H9 (cell line): Measurements from ENCODE around the gene ANKK1. TPM values are rescaled to one million over a fixed set of nuclear protein-coding genes. Genes with fewer than 3 reads are reported as not detected.

Experiments
- DNase-seq: peaks from one replicate; pipeline ENCODE4 v3.0.0-alpha.2; 2017
- H2AFZ ChIP-seq: one replicate; pipeline ENCODE4 v1.6.1; 2013; ENCODE audit warnings: mild to moderate bottlenecking, low read length, control low read depth, moderate library complexity
- H2AK5ac ChIP-seq: 2 replicates; pipeline ENCODE4 v1.6.1; 2013; ENCODE audit warnings: low read length, control low read depth, mixed read lengths; ENCODE audit not compliant: insufficient read length
- H2BK120ac ChIP-seq: one replicate; pipeline ENCODE4 v1.6.1; 2013; ENCODE audit warnings: low read depth, mild to moderate bottlenecking, low read length, control low read depth, inconsistent platforms; ENCODE audit not compliant: poor library complexity, severe bottlenecking
- H2BK12ac ChIP-seq: 2 replicates; pipeline ENCODE4 v1.6.1; 2013; ENCODE audit warnings: low read length, control low read depth, mixed read lengths, low read depth; ENCODE audit not compliant: insufficient read length
- H2BK15ac ChIP-seq: 2 replicates; pipeline ENCODE4 v1.6.1; 2013; ENCODE audit warnings: low read depth, low read length, control low read depth
- H2BK20ac ChIP-seq: one replicate; pipeline ENCODE4 v1.6.1; 2013; ENCODE audit warnings: low read depth, mild to moderate bottlenecking, low read length, control low read depth, inconsistent platforms; ENCODE audit not compliant: poor library complexity, severe bottlenecking
- H2BK5ac ChIP-seq: 2 replicates; pipeline ENCODE4 v1.6.1; 2013; ENCODE audit warnings: low read length, control low read depth, mixed read lengths; ENCODE audit not compliant: insufficient read length
- H3K14ac ChIP-seq: 2 replicates; pipeline ENCODE4 v1.6.1; 2013; ENCODE audit warnings: low read length, control low read depth; ENCODE audit not compliant: insufficient read depth
- H3K18ac ChIP-seq: 2 replicates; pipeline ENCODE4 v1.6.1; 2013; ENCODE audit warnings: low read depth, mild to moderate bottlenecking, mixed read lengths, low read length, control low read depth; ENCODE audit not compliant: insufficient read length
- H3K23ac ChIP-seq: 2 replicates; pipeline ENCODE4 v1.6.1; 2013; ENCODE audit warnings: low read length, control low read depth, mixed read lengths, low read depth; ENCODE audit not compliant: insufficient read length
- H3K23me2 ChIP-seq: 2 replicates; pipeline ENCODE4 v1.6.1; 2013; ENCODE audit warnings: low read depth, mild to moderate bottlenecking, mixed read lengths, low read length, control low read depth; ENCODE audit not compliant: insufficient read length, poor library complexity, severe bottlenecking
- H3K27ac ChIP-seq: 2 replicates; pipeline ENCODE4 v1.5.1; 2013; ENCODE audit warnings: low read length, control low read depth, mixed read lengths, low read depth; ENCODE audit not compliant: insufficient read length
- H3K27me3 ChIP-seq: 2 replicates; pipeline ENCODE4 v1.6.1; 2013; ENCODE audit warnings: low read length, control low read depth, inconsistent platforms; ENCODE audit not compliant: insufficient read depth
- H3K4ac ChIP-seq: 2 replicates; pipeline ENCODE4 v1.6.1; 2013; ENCODE audit warnings: low read depth, mild to moderate bottlenecking, control low read depth, inconsistent platforms, low read length, moderate library complexity
- H3K4me1 ChIP-seq: 2 replicates; pipeline ENCODE4 v1.6.1; 2013; ENCODE audit warnings: low read length, control low read depth, inconsistent platforms; ENCODE audit not compliant: insufficient read depth
- H3K4me2 ChIP-seq: 2 replicates; pipeline ENCODE4 v1.6.1; 2013; ENCODE audit warnings: low read length, control low read depth, mixed read lengths; ENCODE audit not compliant: insufficient read length, insufficient read depth
- H3K56ac ChIP-seq: 2 replicates; pipeline ENCODE4 v1.6.1; 2013; ENCODE audit warnings: low read depth, mild to moderate bottlenecking, mixed read lengths, low read length, control low read depth; ENCODE audit not compliant: insufficient read length
- H3K79me1 ChIP-seq: 2 replicates; pipeline ENCODE4 v1.6.1; 2013; ENCODE audit warnings: low read depth, mild to moderate bottlenecking, moderate library complexity, low read length, control low read depth, inconsistent platforms; ENCODE audit not compliant: insufficient read depth, poor library complexity, severe bottlenecking
- H3K79me2 ChIP-seq: 2 replicates; pipeline ENCODE4 v1.6.1; 2013; ENCODE audit warnings: low read length, control low read depth, inconsistent platforms; ENCODE audit not compliant: insufficient read depth
- H3K9ac ChIP-seq: 2 replicates; pipeline ENCODE4 v1.6.1; 2013; ENCODE audit warnings: low read length, control low read depth, mixed read lengths; ENCODE audit not compliant: insufficient read length; ENCODE audit errors: extremely low read depth
- H3K9me3 ChIP-seq: one replicate; pipeline ENCODE4 v1.6.1; 2013; ENCODE audit warnings: low read depth, low read length, inconsistent platforms; ENCODE audit not compliant: control insufficient read depth
- H3T11ph ChIP-seq: one replicate; pipeline ENCODE4 v1.6.1; 2013; ENCODE audit warnings: mild to moderate bottlenecking, low read length, control low read depth, inconsistent platforms
- H4K20me1 ChIP-seq: one replicate; pipeline ENCODE4 v1.6.1; 2013; ENCODE audit not compliant: control insufficient read depth, insufficient read length, insufficient read depth
- H4K5ac ChIP-seq: 2 replicates; pipeline ENCODE4 v1.6.1; 2013; ENCODE audit warnings: low read depth, mild to moderate bottlenecking, mixed read lengths, low read length, control low read depth; ENCODE audit not compliant: insufficient read length
- H4K8ac ChIP-seq: replicated peaks from 2 replicates; pipeline ENCODE4 v1.6.1; 2013; ENCODE audit warnings: low read length, control low read depth, mixed read lengths, low read depth; ENCODE audit not compliant: insufficient read length
- H4K91ac ChIP-seq: 2 replicates; pipeline ENCODE4 v1.6.1; 2013; ENCODE audit warnings: low read depth, mild to moderate bottlenecking, moderate library complexity, mixed read lengths, low read length, control low read depth; ENCODE audit not compliant: insufficient read length
- H3K27ac Mint-ChIP-seq, 3 experiments: 2 replicates in 2 of 3; 3 replicates in 1 of 3; pipeline ENCODE4 v1.8.0; 2020 to 2021; ENCODE audit warnings: mixed read lengths in 3 of 3, mild to moderate bottlenecking in 1 of 3, moderate library complexity in 1 of 3
- H3K27me3 Mint-ChIP-seq: 2 replicates; pipeline ENCODE4 v1.8.0; 2021; ENCODE audit warnings: low read depth, mild to moderate bottlenecking, moderate library complexity, mixed read lengths
- H3K36me3 Mint-ChIP-seq, 3 experiments: 2 replicates in 2 of 3; 3 replicates in 1 of 3; pipeline ENCODE4 v1.8.0; 2020 to 2021; ENCODE audit warnings: low read depth in 3 of 3, mixed read lengths in 3 of 3; ENCODE audit not compliant: insufficient read depth in 1 of 3
- H3K4me1 Mint-ChIP-seq, 2 experiments: 2 replicates each; pipeline ENCODE4 v1.8.0; 2020; ENCODE audit warnings: mixed read lengths in 2 of 2
- H3K4me3 Mint-ChIP-seq, 2 experiments: 2 replicates in 1 of 2; 3 replicates in 1 of 2; pipeline ENCODE4 v1.8.0; 2020 to 2021; ENCODE audit warnings: mild to moderate bottlenecking in 2 of 2, mixed read lengths in 2 of 2, moderate library complexity in 1 of 2
- H3K9me3 Mint-ChIP-seq, 2 experiments: 2 replicates in 1 of 2; 3 replicates in 1 of 2; pipeline ENCODE4 v1.8.0; 2020; ENCODE audit warnings: mild to moderate bottlenecking in 2 of 2, mixed read lengths in 2 of 2, moderate library complexity in 1 of 2
- CTCF ChIP-seq: fragments of 200-600 bp; sonication (generic); conservative IDR thresholded peaks from 3 replicates; pipeline ENCODE4 v1.8.0; 2021; ENCODE audit warnings: antibody characterized with exemption, mild to moderate bottlenecking
- WGBS: extraction: QIAGEN DNeasy Blood & Tissue Kit; methylation state at CpG from one replicate; pipeline ENCODE4 v1.1.7; 2013; ENCODE audit warnings: missing lambda C conversion rate, low lambda C conversion rate, mixed read lengths; ENCODE audit not compliant: insufficient read length; ENCODE audit errors: extremely low coverage; 5-methylcytosine and 5-hydroxymethylcytosine counted together
- total RNA-seq: library from RNA; stranded (reverse); gene quantifications from 2 replicates; pipeline ENCODE4 v1.2.1, GENCODE V29; 2021

The ANKK1 gene
- total RNA-seq, 1 experiment from 2014 or later, result 0.20 TPM

GRCh38 chr11:113397821-113398220, 10.2 kb downstream of the ANKK1 start:
- no peak overlapping the region for H4K8ac ChIP-seq
- H3K4me1 ChIP-seq, result no peaks in the 10 kb centered on the region
- no peak overlapping the region for H3K4me2 ChIP-seq
- WGBS, result no CpG with 5 or more reads among the region's 4 CpGs
- no peak overlapping the region for H2BK120ac ChIP-seq
- H3K14ac ChIP-seq, result no peak overlapping the region
- no peak overlapping the region for H2BK20ac ChIP-seq
- no peaks in the 10 kb centered on the region for H3K23me2 ChIP-seq
- Mint-ChIP-seq H3K4me1 (0 out of 4 replicates have a peak, but pooled peaks cover 0 to 4% of the 10 kb centered on the region in 2 experiments), H3K9me3 (no peaks in the 10 kb centered on the region), H3K36me3 (no peaks in the 10 kb centered on the region), H3K4me3 (no peak overlapping the region), H3K27me3 (peaks cover 17% of the 10 kb centered on the region), H3K27ac (no peak overlapping the region)
- H3K79me2 ChIP-seq, result no peaks in the 10 kb centered on the region
- no peak for TF ChIP-seq CTCF
- H3K23ac ChIP-seq, result no peak overlapping the region
- H3K18ac ChIP-seq, result no peak overlapping the region
- no peak overlapping the region for H3K4ac ChIP-seq
- no peaks in the 10 kb centered on the region for H3K79me1 ChIP-seq
- H2BK12ac ChIP-seq, result no peak overlapping the region
- no peak overlapping the region for H2BK15ac ChIP-seq
- no peak overlapping the region for H4K91ac ChIP-seq
- H3K27ac ChIP-seq, result no peak overlapping the region
- H2AK5ac ChIP-seq, result no peak overlapping the region
- no peaks in the 10 kb centered on the region for H3K27me3 ChIP-seq
- H3T11ph ChIP-seq, result no peak overlapping the region
- H4K5ac ChIP-seq, result no peak overlapping the region
- no peaks in the 10 kb centered on the region for H4K20me1 ChIP-seq
- no peak for DNase-seq
- H3K9ac ChIP-seq, result no peak overlapping the region
- no peak overlapping the region for H2BK5ac ChIP-seq
- no peak overlapping the region for H2AFZ ChIP-seq
- no peaks in the 10 kb centered on the region for H3K9me3 ChIP-seq
- no peak overlapping the region for H3K56ac ChIP-seq
